Activated CD4-positive, alpha-beta T cell treated with anti-CD3 and anti-CD28 coated beads, Interleukin-2, amount 50 U/mL, for 48 hours (primary cell): ENCODE data around the gene VCL.
"Not testable (repeated sequence)": the region's sequence is repeated elsewhere in the genome, so short reads cannot be mapped to it uniquely, and the experiment has no call there.

Experiments used
- DNase-seq, 2 experiments: peaks; one replicate each; pipeline ENCODE4 v3.0.0-alpha.2; 2020

The VCL gene

DNA sequence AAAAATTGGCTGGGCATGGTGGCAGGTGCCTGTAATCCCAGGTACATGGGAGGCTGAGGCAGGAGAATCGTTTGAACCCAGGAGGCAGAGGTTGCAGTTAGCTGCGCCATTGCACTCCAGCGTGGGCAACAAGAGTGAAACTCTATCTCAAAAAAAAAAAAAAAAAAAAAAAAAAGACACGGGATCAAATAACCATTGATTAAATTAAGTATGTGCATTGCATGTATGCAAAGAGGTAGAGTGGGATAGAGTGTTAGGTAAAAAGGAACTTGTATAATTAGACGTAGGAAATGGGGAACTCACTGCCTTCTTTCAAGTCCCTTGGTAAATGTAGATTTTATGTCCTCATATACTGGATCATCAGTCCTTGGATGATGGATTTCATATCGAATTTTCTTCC is 13.1 kb downstream of the VCL start:
- no peak for DNase-seq

DNA sequence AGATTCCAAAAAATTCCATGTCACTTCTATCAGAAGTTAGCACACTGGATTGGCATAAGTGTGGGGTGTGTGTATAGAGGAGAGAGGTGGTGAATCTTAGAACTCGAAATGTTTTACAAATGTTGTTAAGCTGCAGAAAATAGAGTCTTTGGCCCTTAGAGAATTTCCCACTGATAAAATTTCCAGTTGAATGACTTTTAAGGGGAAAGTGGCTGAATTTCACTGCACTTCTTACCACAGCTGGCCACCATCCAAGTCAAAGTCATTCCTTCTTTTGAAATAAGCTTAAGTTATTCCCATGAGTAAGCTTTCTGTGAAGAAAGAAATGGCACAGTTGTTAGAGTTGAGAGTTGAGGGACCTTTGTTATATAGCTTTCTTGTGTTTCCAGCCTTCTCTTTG is 13.9 kb downstream of the VCL start:
- no peak for DNase-seq

- no peak for DNase-seq
Observed at GRCh38 chr10:74012480-74012879, 14.6 kb downstream of the VCL start.

DNA sequence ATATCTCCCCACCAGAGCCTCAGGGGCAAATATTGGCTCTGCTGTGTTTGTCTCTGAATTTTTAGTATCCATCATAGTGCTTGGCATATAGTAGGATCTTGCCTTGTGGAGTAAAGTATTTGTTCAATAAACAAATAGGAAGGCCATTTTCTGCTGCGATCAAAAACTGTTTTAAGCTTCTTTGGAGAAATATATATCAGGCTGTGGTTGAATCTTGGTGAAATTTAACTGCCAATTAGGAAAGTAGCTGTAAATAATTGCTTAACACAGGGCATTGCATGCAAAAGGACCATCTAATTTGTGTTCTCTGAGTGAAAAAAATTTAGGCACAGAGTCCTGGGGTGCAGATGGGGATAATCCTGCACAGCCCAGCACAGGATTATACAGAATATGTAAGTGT is 15.1 kb downstream of the VCL start:
- DNase-seq = no peak

DNA sequence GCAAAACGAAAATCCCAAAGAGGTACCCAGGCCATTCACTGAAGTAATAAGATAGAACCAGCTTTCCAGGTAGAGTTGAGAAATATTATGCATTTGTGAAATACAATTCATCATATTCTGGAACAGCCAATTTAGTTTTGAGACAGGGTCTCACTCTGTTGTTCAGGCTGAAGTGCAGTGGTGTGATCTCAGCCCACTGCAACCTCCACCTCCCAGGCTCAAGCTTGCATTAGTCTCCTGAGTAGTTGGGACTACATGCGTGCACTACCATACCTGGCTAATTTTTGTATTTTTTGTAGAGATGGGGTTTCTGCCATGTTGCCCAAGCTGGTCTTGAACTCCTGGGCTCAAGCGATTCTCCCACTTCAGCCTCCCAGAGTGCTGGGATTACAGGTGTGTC is 16.7 kb downstream of the VCL start:
- DNase-seq = not testable (repeated sequence)

GRCh38 chr10:74018241-74018640 is 20.3 kb downstream of the VCL start:
- no peak for DNase-seq

DNA sequence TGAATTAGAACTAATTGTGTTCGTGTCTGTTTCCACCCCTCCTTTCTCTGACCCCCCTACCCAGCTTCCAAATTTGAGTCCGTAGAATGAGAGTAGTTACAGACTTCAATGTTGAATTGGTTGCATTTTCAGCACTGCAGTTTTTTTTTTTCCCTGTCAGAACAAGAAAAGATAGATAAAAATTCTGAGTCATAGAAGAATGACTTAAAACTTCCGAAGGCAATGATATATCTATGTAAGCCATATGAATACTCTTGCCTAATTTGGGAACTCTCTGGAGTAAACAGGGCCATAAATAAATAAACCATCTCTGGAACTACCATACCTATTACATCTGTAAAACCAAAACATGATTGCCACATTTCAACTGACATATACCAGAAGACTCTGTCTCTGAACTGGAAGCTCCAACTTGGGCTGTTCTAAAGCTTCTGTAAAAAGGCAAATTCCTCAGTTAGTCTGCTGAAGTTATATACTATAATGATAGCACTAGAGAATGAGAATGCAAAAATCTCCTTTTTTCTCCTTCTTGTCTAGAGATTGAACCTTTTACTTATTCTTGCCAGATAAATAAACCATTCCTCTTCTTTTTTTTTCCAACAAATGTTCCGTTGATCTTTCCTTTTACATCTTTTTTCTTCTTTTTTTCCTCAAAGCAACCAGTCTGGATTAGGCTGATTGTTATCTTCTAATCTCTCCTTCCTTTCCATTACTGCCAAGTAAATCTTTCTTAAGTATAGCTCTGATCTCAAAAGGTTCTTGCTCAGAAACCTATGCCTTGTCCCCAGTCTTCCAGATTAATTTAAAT is 23.5 kb downstream of the VCL start:
- no peak for DNase-seq

DNA sequence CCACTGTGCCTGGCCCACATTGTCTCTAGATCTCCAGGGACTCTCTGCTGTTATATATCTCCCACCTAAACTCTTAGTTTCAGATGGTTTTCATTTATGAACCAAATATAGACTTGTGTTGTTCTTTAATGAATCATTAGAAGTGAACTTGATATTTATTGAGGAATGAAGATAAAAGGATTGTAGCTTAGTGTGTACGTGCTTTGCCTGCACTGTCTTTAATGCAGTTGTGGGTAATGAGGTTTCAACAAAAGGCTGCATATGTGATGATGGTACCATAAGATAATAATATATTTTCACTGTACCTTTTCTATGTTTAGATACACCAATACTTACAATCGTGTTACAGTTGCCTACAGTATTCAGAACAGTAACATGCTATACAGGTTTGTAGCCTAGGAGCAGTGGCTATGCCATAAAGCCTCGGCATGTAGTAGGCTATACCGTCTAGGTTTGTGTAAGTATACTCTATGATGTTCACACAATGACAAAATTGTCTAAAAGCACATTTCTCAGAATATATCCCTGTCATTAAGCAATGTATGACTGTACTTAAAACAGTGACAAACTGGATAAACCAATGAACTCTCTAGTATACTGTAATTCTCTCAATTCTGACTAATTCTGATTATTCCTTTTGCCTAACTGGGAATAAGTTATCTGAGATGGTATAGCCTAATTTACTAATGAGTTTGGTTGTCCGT is 25.2 kb downstream of the VCL start:
- no peak for DNase-seq

GRCh38 chr10:74024600-74024999 is 26.7 kb downstream of the VCL start:
- no peak for DNase-seq

GRCh38 chr10:74025380-74025978 is 27.6 kb downstream of the VCL start:
- DNase-seq = no peak

- no peak for DNase-seq
Observed at GRCh38 chr10:74026428-74027015, 28.6 kb downstream of the VCL start.

- no peak for DNase-seq
Observed at GRCh38 chr10:74027702-74028101, 29.8 kb downstream of the VCL start.

- no peak for DNase-seq
Observed at GRCh38 chr10:74029943-74030342, 32.0 kb downstream of the VCL start.

DNA sequence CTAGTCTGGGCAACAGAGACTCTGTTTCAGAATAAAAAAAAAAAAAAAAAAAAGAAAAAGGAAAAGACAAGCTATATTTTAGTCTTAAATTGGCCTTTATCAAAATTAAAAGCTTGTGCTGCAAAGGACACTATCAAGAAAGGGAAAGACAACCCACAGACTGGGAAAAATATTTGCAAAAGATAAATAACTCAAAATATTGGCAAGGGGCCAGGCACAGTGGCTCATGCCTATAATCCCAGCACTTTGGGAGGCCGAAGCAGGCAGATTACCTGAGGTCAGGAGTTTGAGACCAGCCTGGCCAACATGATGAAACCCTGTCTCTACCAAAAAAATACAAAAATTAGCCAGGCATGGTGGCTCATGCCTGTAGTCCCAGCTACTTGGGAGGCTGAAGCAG is 34.3 kb downstream of the VCL start:
- DNase-seq = not testable (repeated sequence)

- DNase-seq = no peak
Observed at GRCh38 chr10:74032900-74033655, 35.2 kb downstream of the VCL start.

GRCh38 chr10:74033702-74034101 is 35.8 kb downstream of the VCL start:
- no peak for DNase-seq

- no peak for DNase-seq
Observed at GRCh38 chr10:74034301-74034700, 36.4 kb downstream of the VCL start.

- DNase-seq = no peak
Observed at GRCh38 chr10:74035303-74035702, 37.4 kb downstream of the VCL start.

DNA sequence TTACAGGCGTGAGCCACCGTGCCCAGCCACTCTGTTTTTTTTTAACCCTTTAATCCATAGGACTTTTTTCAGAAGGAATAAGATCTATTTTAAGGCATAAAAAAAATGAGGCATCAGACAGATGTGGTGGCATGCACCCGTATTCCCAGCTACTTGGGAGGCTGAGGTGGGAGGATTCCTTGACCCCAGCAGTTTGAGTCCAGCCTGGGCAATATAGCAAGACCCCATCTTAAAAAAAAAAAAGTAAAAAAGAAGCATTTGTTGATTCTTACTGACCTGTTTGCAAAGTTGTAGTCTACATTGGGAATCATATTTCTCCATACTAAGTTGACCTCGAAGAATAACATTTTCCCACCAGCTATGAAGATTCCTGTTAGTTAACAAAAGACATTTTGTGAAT is 38.6 kb downstream of the VCL start:
- no peak for DNase-seq

- no peak for DNase-seq
Observed at GRCh38 chr10:74039561-74040145, 41.7 kb downstream of the VCL start.

- no peak for DNase-seq
Observed at GRCh38 chr10:74040200-74041126, 42.5 kb downstream of the VCL start.
